ENCODE data around the gene NUDT19. TPM values are rescaled to one million over a fixed set of nuclear protein-coding genes. Genes with fewer than 3 reads are reported as not detected.

Gene NUDT19
- total and polyA plus RNA-seq, 9 of the 15 experiments (the other 6 are each of a cell fraction or from before 2014, with no cell fraction given): 9.6 to 38.6 (median 14.4) TPM

GRCh38 chr19:32671883-32672593 lies 19.6 kb upstream of the NUDT19 start (continued):
- TF ChIP-seq ZBTB11 (CRISPR knock-in tag; IDR thresholded peaks at IDR 0.05): peak in 1 of 3 experiments; percentile 44; a peak in 1 of 6 replicates
- TF ChIP-seq POLR3A (IDR thresholded peaks at IDR 0.05; ENCODE audit: borderline replicate concordance, extremely low read depth, insufficient read depth, insufficient read length): no peak
- no peak for TF ChIP-seq COPS2 (conservative IDR thresholded peaks at IDR 0.05)
- TF ChIP-seq TARDBP (IDR thresholded peaks at IDR 0.05): no peak
- no peak for TF ChIP-seq ZBTB9 (CRISPR knock-in tag; IDR thresholded peaks at IDR 0.05)
- TF ChIP-seq ZNF124 (CRISPR knock-in tag; IDR thresholded peaks at IDR 0.05): no peak
- TF ChIP-seq ARID3A (IDR thresholded peaks at IDR 0.05; ENCODE audit: borderline replicate concordance, low read depth, low read length): no peak
- TF ChIP-seq, protein P1, sequence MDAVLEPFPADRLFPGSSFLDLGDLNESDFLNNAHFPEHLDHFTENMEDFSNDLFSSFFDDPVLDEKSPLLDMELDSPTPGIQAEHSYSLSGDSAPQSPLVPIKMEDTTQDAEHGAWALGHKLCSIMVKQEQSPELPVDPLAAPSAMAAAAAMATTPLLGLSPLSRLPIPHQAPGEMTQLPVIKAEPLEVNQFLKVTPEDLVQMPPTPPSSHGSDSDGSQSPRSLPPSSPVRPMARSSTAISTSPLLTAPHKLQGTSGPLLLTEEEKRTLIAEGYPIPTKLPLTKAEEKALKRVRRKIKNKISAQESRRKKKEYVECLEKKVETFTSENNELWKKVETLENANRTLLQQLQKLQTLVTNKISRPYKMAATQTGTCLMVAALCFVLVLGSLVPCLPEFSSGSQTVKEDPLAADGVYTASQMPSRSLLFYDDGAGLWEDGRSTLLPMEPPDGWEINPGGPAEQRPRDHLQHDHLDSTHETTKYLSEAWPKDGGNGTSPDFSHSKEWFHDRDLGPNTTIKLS (IDR thresholded peaks at IDR 0.05; ENCODE audit: borderline replicate concordance, low read depth): peak; percentile 49; the same call in 1 of the 2 replicates
- peak in 1 of 2 experiments; percentile 14; a peak in 2 of 4 replicates for TF ChIP-seq NRF1 (conservative IDR thresholded peaks at IDR 0.05 in 1 of 2, IDR thresholded peaks at IDR 0.05 in 1 of 2)
- TF ChIP-seq HNRNPK (IDR thresholded peaks at IDR 0.05; ENCODE audit: low read depth, low read length, poor library complexity, severe bottlenecking): no peak
- no peak for TF ChIP-seq BCL6 (CRISPR knock-in tag; IDR thresholded peaks at IDR 0.05)
- peak; percentile 67; the same call in 1 of the 2 replicates for TF ChIP-seq SMARCC2 (IDR thresholded peaks at IDR 0.05; ENCODE audit: low read depth)
- no peak for TF ChIP-seq ID3 (CRISPR knock-in tag; IDR thresholded peaks at IDR 0.05)
- TF ChIP-seq ID3 (tag; IDR thresholded peaks at IDR 0.05): 0 out of 2 replicates have a peak, but pooled peaks have one; percentile 16

Data from K562 (cell line).